CD4-positive, alpha-beta T cell treated with Interleukin-15 for 1 hour (primary cell): ENCODE results near the gene NBEAL2.
"Not testable (repeated sequence)": the region's sequence is repeated elsewhere in the genome, so short reads cannot be mapped to it uniquely, and the experiment has no call there.

ENCODE experiments used
- DNase-seq: peaks from one replicate; pipeline ENCODE4 v3.0.0-alpha.2; 2020

NBEAL2 gene

DNA sequence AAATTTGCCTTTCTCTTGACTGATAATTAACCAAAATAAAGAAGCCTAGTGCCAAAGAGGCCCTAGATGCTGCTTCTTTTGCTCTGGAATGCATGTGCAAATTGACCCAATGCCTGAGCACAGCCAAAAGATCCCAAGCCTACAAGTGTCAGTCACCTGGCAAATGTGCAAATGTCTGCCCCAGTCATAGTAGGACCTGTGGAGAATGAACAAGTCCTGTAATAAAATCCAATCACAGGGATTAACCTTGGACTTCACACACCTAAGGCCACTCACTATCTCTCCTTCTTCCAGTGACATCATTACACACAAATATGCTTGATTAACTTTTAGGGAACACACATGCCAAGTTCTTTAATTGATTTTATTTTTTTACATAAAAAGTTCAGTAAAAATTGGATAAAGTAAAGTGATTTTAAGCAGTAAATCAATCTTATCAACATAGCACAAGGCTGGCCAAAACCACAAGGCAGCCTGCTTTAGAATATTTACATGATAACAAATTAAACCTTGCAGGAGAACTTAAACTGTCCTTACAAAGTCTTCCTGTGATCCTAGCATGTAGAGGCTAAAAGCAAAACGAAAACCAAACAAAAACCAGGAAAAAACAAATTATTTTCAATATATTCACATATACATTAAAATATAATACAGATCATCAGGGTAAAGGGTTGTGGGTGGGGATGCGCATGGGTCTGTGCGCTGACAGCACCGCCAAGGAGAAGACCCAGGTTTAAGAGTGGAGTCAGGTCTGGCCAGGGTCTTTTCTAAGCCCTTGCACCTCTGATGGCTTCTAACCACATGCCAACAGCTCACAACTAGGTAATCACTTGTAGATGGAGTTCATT lies 36.8 kb downstream of the NBEAL2 start:
- DNase-seq, result no peak

DNA sequence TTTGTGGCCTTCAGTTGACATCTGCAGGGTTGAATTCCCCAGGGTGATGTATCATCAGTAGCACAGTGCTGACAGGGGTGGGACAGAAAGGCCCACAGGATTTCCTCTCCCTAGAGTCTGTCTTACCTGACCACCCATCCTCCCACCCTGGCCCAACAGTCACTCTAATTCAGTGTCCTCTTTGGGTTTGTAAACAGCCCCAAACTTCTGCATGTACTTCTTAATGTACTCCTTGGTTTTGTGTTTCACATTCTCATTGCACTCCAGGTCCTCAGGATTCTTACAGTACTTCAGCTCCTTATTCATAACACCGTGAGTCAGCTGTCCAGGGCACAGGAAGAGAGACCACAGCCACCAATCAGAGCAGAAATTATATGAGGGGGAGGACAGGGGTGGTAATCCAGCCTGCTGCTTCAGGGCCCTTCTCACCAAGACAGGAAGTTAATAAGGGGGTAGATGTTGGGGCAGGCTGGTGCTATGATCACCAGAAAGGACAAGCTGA lies 37.5 kb downstream of the NBEAL2 start:
- no peak for DNase-seq

DNA sequence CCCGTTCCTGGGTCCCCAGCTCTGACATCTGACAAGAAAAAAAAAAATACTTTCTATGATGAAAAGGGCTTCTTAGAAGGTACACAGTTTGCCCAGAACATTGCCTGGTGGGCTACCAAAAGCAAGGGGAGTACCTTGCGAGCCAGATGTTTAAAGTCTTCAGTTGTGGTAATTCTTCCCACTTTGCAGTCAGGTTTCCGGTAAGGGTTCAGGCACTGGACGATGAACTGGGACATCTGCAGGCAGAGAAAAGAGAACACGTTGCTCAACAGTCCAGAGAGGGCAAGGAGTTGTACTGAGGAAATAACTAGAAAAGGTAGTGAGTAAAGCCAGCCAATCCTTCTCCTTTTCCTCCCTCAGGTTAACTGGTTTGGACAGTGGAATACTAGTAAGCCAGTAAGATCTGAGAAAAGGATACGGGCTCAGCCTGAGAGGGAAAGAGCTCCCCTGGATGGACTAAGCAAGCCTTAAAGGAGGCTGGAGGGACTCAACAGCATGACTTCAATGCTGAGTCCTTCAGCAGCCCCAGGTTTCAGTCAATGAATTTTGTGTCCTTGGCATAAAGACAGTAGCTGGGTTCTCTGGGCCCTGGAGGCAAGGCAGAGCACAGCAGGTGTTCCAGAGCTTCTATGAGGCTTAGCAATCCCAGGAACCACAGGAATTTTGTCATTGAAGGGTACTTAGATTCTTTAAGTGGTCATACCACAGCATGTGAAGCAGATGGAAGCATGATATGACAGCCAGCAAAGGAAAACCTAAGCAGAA lies 38.2 kb downstream of the NBEAL2 start:
- no peak for DNase-seq

DNA sequence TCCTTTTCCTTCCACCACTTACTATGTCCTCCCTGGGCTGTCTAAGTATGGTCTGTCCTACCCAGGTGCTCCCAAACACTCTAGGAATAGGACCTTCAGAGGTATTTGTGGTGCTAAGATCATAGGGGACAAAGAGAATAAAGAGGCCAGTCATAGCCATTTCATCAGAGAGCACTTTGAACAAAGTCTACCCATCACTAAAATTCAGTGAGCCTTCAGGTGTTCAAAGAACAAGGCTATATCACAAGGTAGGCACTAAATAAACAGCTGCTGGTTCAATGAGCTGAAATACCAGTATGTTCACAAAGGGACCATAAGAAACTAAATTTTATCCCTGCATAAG lies 38.8 kb downstream of the NBEAL2 start:
- DNase-seq, result no peak

DNA sequence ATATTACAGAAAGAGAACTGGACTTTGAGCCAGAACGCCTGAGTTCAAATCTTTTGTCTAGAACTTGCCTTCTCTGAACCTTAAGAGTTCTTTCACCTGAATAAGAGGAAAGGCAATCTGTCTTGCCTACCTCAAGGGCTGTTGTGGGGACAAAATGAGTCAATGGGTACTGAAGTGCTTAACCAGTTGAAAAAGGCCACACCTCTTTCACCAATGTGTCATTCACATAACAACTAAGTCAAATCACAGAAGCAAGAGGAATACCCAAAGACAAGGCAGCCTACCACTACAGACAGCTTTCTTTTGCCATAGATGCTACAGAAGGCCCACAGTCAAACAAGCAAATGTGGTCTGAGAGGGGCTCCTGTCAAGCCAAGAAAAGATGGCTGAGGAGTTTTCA lies 39.7 kb downstream of the NBEAL2 start:
- no peak for DNase-seq

DNA sequence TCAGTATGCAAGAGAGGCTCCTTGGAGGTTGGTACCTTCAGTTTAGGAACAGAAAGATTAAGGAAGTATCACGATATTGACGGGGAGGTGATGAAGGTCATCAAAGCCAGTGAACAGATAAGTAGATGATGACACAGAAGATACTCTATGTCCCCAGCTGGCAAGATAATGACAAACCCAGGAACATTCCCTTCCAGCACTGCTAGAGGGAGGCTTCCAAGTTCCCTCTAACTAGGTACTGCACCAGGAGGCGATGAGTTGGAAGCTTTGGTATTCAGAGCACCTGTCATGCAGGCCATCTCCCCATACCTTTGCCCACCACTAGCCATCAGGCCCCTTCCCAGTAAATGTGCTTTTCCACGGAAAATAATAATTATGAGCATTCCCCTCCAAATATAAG lies 40.8 kb downstream of the NBEAL2 start:
- no peak for DNase-seq

DNA sequence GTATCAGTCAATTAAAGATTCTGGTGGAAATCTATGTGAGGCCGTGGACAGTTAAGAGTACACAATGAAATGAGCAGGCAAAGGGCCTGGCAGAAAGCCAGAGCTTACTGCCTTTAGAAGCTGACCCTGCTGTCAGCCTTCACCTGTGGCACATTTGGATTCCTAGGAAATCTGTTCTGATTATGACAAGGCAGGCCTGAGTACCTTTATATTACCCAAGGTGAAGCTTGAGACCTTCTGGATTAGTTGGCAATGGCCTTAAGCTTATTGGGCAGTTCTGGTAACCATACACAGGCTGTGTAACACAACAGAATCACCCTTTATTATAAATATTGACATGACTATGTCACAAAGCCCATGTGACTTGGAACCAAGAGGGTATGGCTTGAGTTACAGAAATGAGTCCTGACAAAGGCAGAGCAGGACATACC lies 43.2 kb downstream of the NBEAL2 start:
- no peak for DNase-seq

DNA sequence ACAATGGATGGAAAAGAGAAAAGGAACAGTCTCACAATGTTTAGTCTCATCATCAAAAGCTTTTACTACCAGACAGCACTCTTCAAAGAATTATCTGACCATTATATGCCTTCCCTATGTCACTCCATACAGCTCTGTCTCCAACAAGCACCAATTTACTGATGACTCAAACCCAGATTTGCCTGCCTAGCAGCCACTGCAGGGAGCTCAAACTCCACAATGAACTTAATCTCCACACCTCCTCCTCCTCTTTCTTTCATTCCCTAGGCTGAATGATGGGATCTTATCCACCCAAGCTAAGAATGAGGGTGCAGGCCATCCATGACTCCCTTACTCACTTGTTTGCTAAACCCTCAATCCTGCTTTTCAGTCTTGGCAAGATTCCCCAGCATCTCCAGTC lies 45.5 kb downstream of the NBEAL2 start:
- no peak for DNase-seq

DNA sequence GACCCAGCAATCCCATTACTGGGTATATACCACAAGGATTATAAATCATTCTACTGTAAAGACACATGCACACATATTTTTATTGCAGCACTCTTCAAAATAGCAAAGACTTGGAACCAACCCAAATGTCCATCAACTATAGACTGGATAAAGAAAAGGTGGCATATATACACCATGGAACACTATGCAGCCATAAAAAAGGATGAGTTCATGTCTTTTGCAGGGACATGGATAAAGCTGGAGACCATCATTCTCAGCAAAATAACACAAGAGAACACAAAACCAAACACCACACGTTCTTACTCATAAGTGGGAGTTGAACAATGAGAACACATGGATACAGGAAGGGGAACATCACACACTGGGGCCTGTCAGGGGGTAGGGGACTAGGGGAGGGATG lies 47.0 kb downstream of the NBEAL2 start:
- not testable (repeated sequence) for DNase-seq

DNA sequence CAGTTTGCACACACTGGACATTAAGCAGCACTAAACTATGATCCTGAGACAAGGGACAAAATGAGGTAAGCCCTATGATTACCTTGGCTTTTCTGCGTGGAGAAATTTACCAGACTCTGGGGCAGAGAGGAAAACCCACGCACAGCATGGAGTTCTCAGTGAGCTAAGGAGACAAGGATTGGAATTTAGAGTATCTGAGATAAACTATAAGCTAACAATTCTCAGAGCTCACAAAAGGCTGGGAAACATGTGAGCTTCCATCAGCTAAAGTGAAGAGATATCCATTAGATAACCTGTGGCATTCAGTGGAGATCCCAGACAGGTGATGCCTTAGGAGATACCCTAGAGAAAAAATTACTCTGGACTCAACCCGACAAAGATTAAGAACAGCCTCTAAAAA lies 48.7 kb downstream of the NBEAL2 start:
- DNase-seq, result no peak

DNA sequence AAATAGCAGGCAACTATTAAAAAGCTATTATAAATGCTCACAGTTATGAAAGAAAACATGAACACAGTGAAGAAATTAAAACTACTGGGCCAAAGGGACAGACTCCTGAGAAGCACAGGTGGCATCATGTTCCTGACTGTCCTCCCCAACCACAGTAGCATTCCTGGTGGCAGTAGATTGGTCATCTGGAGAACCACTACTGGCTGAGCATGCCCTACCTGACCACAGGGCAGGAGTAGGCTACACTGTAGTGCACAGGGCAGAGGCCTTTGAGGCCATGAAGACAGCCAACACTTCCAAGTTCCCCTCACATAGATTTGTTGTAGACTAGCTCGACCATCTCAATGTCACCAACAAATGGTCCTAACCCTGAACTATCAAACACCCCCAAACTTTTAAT lies 49.2 kb downstream of the NBEAL2 start:
- no peak for DNase-seq

DNA sequence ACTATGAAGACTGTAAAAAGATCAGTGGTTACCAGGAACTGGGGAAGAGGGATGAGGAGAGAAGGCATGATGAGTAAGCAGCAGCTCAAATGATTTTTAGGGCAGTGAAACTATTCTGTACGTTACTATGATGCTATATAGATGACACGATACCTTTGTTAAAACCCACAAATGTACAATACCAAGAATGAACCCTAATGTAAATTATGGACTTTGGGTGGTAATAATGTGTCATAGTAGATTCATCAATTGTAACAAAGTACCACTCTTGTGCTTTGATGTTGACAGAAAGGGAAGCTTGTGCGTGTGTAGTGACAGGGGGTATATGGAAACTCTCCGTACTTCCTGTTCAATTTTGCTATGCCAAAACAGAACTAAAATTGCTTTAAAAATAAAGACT lies 51.6 kb downstream of the NBEAL2 start:
- not testable (repeated sequence) for DNase-seq

DNA sequence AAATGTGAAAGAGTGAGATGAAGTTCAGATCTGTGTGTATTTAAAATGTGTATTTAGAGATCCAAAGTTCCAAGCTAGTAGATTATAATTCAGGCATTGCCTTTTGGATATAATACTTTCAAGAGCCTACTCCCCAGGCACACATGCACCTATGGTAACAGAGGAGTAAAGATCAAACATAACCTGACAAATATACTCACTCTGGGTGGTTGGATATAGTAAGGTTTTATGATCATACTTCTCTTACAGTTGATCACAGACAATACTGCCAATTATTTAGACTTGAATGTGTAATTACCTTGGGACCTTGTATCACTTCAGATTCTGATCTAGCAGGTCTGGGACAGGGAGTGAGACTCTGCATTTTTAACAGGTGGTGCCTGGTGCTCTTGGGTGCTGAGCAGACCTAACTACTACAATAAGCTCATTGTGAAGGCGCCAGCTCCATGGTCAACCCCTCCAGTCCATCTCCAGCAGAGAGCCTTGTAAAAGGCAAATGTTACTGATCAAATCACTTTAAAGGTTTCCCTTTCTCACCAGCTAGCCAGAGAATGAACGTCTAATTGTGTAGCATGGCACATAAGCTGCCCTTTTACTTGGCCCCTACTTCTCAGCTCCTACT lies 55.5 kb downstream of the NBEAL2 start:
- DNase-seq, result no peak

DNA sequence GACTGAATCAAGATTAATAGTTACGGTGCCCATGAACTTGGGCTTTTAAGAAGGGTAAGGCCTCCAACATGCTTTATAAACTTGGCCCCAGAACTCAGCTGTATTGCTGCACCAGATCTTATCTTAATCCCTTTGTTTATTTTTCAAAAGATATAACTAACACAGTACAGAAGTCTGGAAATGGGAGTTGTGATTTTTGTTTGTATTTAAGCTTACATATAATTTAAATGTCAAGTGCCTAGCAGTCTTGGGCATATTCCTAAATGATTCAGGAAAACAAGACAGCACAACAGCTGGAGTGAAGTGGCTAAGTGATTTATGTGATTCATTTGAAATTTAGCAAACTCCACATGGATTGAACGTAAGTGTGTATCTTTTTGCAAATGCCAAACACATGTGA lies 56.2 kb downstream of the NBEAL2 start:
- DNase-seq, result no peak

DNA sequence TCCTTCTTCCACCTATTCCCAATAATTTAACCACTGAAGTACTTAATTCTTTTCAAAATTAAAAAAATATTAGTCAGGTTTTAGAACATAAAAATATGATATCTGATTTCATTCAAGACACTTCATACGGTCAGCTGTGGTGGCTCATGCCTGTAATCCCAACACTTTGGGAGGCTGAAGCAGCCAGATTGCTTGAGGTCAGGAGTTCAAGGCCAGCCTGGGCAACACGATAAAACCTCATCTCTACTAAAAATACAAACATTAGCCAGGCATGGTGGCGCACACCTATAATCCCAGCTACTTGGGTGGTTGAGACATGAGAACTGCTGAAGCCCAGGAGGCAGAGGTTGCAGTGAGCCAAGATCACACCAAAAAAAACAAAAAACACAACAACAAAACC lies 56.7 kb downstream of the NBEAL2 start:
- no peak for DNase-seq

DNA sequence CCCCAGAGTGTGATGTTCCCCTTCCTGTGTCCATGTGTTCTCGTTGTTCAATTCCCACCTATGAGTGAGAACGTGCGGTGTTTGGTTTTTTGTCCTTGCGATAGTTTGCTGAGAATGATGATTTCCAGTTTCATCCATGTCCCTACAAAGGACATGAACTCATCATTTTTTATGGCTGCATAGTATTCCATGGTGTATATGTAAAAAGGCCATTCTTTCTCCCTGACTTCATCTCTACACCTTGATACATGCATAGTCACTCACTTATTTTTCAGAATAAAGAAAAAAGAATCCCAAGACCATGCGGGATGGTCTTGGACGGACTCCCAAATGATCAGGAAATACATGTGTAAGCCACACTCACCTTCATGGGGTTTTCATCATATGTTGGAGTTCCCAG lies 57.8 kb downstream of the NBEAL2 start:
- DNase-seq, result not testable (repeated sequence)

DNA sequence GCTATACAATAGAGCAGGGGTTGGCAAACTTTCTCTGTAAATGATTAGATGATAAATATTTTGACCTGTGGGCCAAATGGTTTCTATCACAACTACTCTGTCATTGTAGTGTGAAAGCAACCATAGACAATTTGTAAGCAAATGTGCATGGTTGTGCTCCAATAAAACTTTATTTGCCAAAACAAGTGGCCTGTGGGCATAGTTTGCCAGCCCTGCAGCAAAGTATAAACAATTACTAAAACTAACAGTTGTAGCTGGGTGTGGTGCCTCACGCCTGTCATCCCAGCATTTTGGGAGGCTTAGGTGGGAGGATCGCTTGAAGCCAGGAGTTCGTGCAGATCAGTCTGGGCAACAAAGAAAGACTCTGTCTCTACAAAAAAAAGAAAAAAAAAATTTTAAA lies 61.6 kb downstream of the NBEAL2 start:
- no peak for DNase-seq

DNA sequence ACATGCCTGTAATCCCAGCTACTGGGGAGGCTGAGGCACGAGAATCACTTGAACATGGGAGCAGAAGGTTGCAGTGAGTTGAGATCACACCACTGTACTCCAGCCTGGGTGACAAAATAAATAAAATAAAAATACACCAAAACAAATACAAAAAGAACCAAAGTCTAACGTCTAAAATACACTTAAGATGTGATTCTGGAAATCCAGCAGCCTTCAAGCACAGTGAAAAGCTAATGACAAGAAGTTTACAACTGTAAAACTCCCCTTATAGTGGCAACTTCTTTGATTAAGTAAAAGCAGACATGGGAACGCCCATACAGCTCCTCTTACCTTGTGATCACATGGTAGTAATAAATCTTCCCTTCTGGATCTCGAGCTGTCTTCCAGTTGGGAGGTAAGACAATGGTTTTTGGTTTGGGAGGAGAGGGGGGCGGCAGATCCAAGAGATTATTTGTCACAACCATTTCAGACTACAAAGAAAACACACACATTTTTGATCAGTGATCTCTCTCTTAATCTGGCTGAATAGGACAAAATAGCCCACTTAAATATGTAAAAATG lies 62.8 kb downstream of the NBEAL2 start:
- no peak for DNase-seq

DNA sequence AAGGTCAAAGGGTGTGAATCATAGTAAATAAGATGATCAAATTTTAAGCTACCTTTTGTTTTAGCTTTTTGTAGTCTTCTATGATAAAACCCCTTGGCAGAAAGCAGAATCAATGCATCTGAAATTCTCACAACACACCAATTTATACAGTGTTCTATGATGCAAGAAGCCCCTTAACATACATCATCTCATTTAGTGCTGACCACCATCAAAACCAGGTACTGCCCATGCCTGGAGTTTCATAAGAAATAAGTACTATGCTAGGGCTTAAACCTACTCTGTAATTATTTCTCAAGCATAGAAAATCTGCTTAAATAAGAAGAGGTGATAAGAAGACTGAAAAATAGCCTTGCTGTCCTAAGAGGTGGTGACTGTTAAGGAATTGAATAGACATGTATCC lies 67.6 kb downstream of the NBEAL2 start:
- DNase-seq, result no peak

DNA sequence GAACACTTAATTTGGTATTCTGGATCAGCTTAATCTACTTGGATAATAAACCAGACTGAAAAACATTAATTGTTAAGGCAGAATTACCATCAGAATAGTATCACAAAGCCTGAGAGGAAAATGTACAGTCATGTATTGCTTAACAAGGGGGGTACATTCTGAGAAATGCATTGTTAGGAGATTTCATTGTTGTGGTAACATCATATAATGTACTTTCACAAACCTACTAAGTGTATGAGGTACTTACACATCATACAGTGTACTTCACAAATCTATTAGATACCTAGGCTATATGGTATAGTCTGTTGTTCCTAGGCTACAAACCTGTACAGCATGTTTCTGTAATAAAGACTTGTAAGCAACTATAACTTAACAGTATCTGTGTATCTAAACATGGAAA lies 68.2 kb downstream of the NBEAL2 start:
- no peak for DNase-seq

DNA sequence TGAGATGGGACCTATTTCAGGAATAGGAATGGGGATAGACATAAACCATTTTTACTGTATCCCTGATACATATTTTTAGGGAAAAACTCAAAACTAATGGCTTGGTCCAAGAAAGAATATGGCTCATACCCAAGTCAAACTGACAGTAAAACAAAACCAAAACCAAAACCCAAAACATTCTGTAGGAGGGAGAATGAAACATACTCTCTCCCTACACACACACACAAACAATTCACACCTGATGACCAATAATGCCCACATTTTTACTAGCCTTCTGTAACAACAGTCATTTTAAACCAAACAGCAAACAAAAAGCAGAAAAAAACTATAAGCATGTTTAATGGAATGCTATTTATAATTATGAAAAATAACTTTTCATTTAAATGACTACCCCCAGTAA lies 74.9 kb downstream of the NBEAL2 start:
- no peak for DNase-seq

DNA sequence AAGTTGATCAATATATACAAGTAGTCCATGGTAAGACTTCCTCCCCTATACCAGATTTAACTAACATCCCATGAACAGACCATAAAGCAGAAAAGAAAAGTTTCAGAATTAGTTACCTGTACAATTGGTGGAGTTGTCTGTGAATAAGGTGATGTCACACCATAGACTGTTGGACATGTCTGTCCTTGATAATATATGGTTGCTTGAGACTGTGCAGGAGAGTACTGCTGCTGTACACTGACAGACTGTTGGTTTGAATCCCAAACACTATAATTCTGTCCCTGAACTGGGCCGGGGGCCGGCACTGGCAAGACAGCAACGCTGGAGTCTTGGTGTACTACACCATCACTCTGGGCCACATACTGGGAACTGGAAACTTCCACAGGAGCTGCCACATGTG lies 77.2 kb downstream of the NBEAL2 start:
- DNase-seq, result no peak

DNA sequence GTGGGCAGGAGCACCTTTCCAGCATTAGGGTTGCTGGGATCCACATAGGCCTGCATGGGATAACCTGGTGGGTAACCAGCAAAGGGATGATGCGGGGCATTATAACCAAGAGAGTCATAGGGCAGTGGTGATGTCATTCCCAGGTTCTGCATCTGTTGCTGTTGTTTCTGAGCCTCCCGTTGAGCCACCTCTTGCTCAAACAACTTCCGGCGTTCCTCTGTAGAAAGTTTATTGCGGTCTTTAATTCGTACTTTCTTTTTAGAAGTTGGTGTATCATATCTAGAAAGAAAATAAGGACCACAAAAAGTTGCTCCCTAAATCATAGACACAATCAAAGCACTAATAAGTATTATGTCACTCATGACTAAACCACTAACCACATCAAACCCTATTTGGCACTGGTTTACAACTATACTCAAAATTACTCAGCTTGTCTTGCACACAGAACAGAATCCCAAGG lies 77.8 kb downstream of the NBEAL2 start:
- peak; percentile 41 for DNase-seq
